Mesendoderm (in vitro differentiated cells): ENCODE measurements around the gene TMPRSS3. TPM values are rescaled to one million over a fixed set of nuclear protein-coding genes. Genes with fewer than 3 reads are reported as not detected.
A peak's percentile ranks its signal among the peaks of the same experiment; 100 is the strongest.

Source experiments
- DNase-seq: peaks from one replicate; pipeline ENCODE4 v3.0.0; 2013
- H2AK5ac ChIP-seq: 2 replicates; pipeline ENCODE4 v1.6.1; 2013; ENCODE audit warnings: low read length, inconsistent platforms
- H2BK120ac ChIP-seq: 2 replicates; pipeline ENCODE4 v1.6.1; 2013; ENCODE audit warnings: low read depth, mild to moderate bottlenecking, low read length, moderate library complexity, mixed read lengths
- H2BK15ac ChIP-seq: replicated peaks from 2 replicates; pipeline ENCODE4 v1.6.1; 2013; ENCODE audit warnings: low read depth, mild to moderate bottlenecking, moderate library complexity
- H2BK5ac ChIP-seq: 2 replicates; pipeline ENCODE4 v1.6.1; 2013; ENCODE audit warnings: low read length, inconsistent platforms
- H3K18ac ChIP-seq: 2 replicates; pipeline ENCODE4 v1.6.1; 2013; ENCODE audit warnings: mild to moderate bottlenecking, low read length, mixed read lengths
- H3K23ac ChIP-seq: one replicate; pipeline ENCODE4 v1.6.1; 2013; ENCODE audit warnings: low read length
- H3K27ac ChIP-seq: 2 replicates; pipeline ENCODE4 v1.5.1; 2013; ENCODE audit warnings: low read depth, mild to moderate bottlenecking, inconsistent platforms, low read length, moderate library complexity
- H3K27me3 ChIP-seq: 2 replicates; pipeline ENCODE4 v1.6.1; 2013; ENCODE audit warnings: low read length, control low read depth, mild to moderate bottlenecking, inconsistent platforms; ENCODE audit not compliant: insufficient read depth, poor library complexity
- H3K36me3 ChIP-seq: 2 replicates; pipeline ENCODE4 v1.6.1; 2013; ENCODE audit warnings: low read length, inconsistent platforms; ENCODE audit not compliant: control insufficient read depth, insufficient read depth
- H3K4ac ChIP-seq: one replicate; pipeline ENCODE4 v1.6.1; 2013; ENCODE audit warnings: low read depth, mild to moderate bottlenecking, low read length, moderate library complexity
- H3K4me1 ChIP-seq: 2 replicates; pipeline ENCODE4 v1.6.1; 2013; ENCODE audit warnings: low read depth, low read length, inconsistent platforms; ENCODE audit not compliant: control insufficient read depth
- H3K4me2 ChIP-seq: 2 replicates; pipeline ENCODE4 v1.6.1; 2013; ENCODE audit warnings: low read length
- H3K4me3 ChIP-seq: 2 replicates; pipeline ENCODE4 v1.5.1; 2013; ENCODE audit warnings: mild to moderate bottlenecking, low read length
- H3K56ac ChIP-seq: one replicate; pipeline ENCODE4 v1.6.1; 2013; ENCODE audit warnings: low read length
- H3K79me1 ChIP-seq: 2 replicates; pipeline ENCODE4 v1.6.1; 2013; ENCODE audit warnings: low read length, inconsistent platforms
- H3K79me2 ChIP-seq: 2 replicates; pipeline ENCODE4 v1.6.1; 2013; ENCODE audit warnings: mild to moderate bottlenecking, low read length; ENCODE audit not compliant: control insufficient read depth, insufficient read depth
- H3K9ac ChIP-seq: 2 replicates; pipeline ENCODE4 v1.6.1; 2013; ENCODE audit warnings: low read length, inconsistent platforms
- H4K5ac ChIP-seq: one replicate; pipeline ENCODE4 v1.6.1; 2013; ENCODE audit warnings: low read length
- H4K8ac ChIP-seq: one replicate; pipeline ENCODE4 v1.6.1; 2013; ENCODE audit warnings: low read depth, mild to moderate bottlenecking, control low read depth, low read length, moderate library complexity
- WGBS: extraction: QIAGEN DNeasy Blood & Tissue Kit; methylation state at CpG from one replicate; pipeline ENCODE4 v1.1.7; 2013; ENCODE audit warnings: low lambda C conversion rate, missing lambda C conversion rate; ENCODE audit not compliant: insufficient coverage; ENCODE audit errors: extremely low coverage; 5-methylcytosine and 5-hydroxymethylcytosine counted together
- polyA plus RNA-seq, 2 experiments: library from polyadenylated mRNA; stranded (reverse); fragments of 200-250 nt; gene quantifications; one replicate each; pipeline ENCODE4 v1.2.3, GENCODE V29; 2013

TMPRSS3 gene
- polyA plus RNA-seq (2013, experiment 1 of 2) = 0.01 TPM
- polyA plus RNA-seq (2013, experiment 2 of 2) = 0.03 TPM

- H3K4me3 ChIP-seq = no peak within 1 kb of the TSS
- H3K23ac ChIP-seq = no peak within 1 kb of the TSS
- no peaks in the 10 kb centered on the region for H3K36me3 ChIP-seq
- H3K4me2 ChIP-seq = no peak within 1 kb of the TSS
- no CpG with 5 or more reads among the region's 17 CpGs for WGBS
- H3K4ac ChIP-seq = no peak within 1 kb of the TSS
- H3K27ac ChIP-seq = no peak within 1 kb of the TSS
- no peak within 1 kb of the TSS for H3K18ac ChIP-seq
- no peak within 1 kb of the TSS for H2BK15ac ChIP-seq
- no peaks in the 10 kb centered on the region for H3K79me1 ChIP-seq
- H4K5ac ChIP-seq = no peak within 1 kb of the TSS
- H2BK120ac ChIP-seq = no peak within 1 kb of the TSS
- no peak within 1 kb of the TSS for H4K8ac ChIP-seq
- H3K27me3 ChIP-seq = no peaks in the 10 kb centered on the region
- DNase-seq = peak; percentile 22
- no peaks in the 10 kb centered on the region for H3K4me1 ChIP-seq
- no peaks in the 10 kb centered on the region for H3K79me2 ChIP-seq
- no peak within 1 kb of the TSS for H3K56ac ChIP-seq
- no peak within 1 kb of the TSS for H2BK5ac ChIP-seq
- no peak within 1 kb of the TSS for H3K9ac ChIP-seq
- no peak within 1 kb of the TSS for H2AK5ac ChIP-seq
Measured at GRCh38 chr21:42395905-42396651, at the start of gene TMPRSS3. TMPRSS3 (minus strand) TSS chr21:42396052; CDS start chr21:42395417, 635 bp downstream.

- Histone ChIP-seq H3K27ac (no peak overlapping the region), H3K4me2 (no peak overlapping the region), H3K23ac (no peak overlapping the region), H3K56ac (no peak overlapping the region), H3K18ac (no peak overlapping the region), H2BK5ac (no peak overlapping the region), H4K8ac (no peak overlapping the region), H3K27me3 (no peaks in the 10 kb centered on the region), H3K4ac (no peak overlapping the region), H4K5ac (no peak overlapping the region), H3K36me3 (no peaks in the 10 kb centered on the region), H3K4me3 (no peak overlapping the region), H3K79me2 (no peaks in the 10 kb centered on the region), H2BK120ac (no peak overlapping the region), H3K9ac (no peak overlapping the region), H2BK15ac (no peak overlapping the region), H3K79me1 (no peaks in the 10 kb centered on the region), H3K4me1 (no peaks in the 10 kb centered on the region), H2AK5ac (no peak overlapping the region)
- DNase-seq = no peak
- no CpG with 5 or more reads among the region's 7 CpGs for WGBS
Measured at GRCh38 chr21:42445311-42445710, 49.5 kb upstream of the TMPRSS3 start.

- no peak overlapping the region for H3K4me2 ChIP-seq
- H2BK120ac ChIP-seq = no peak overlapping the region
- no peak overlapping the region for H4K8ac ChIP-seq
- DNase-seq = no peak
- no peaks in the 10 kb centered on the region for H3K4me1 ChIP-seq
- no peak overlapping the region for H3K23ac ChIP-seq
- H3K27me3 ChIP-seq = no peaks in the 10 kb centered on the region
- H3K18ac ChIP-seq = no peak overlapping the region
- H3K27ac ChIP-seq = no peak overlapping the region
- no peaks in the 10 kb centered on the region for H3K79me2 ChIP-seq
- no peak overlapping the region for H2BK15ac ChIP-seq
- no peaks in the 10 kb centered on the region for H3K36me3 ChIP-seq
- no peak overlapping the region for H4K5ac ChIP-seq
- H3K4me3 ChIP-seq = no peak overlapping the region
- H2BK5ac ChIP-seq = no peak overlapping the region
- H3K56ac ChIP-seq = no peak overlapping the region
- no peak overlapping the region for H3K4ac ChIP-seq
- no CpG with 5 or more reads among the region's 10 CpGs for WGBS
- no peak overlapping the region for H2AK5ac ChIP-seq
- no peak overlapping the region for H3K9ac ChIP-seq
- no peaks in the 10 kb centered on the region for H3K79me1 ChIP-seq
Measured at GRCh38 chr21:42444745-42445059, 48.9 kb upstream of the TMPRSS3 start.

GRCh38 chr21:42443876-42444744 is 48.3 kb upstream of the TMPRSS3 start:
- Histone ChIP-seq H3K36me3 (no peaks in the 10 kb centered on the region), H4K8ac (no peak overlapping the region), H2BK15ac (no peak overlapping the region), H4K5ac (no peak overlapping the region), H3K4me2 (no peak overlapping the region), H2AK5ac (no peak overlapping the region), H3K79me1 (no peaks in the 10 kb centered on the region), H3K9ac (no peak overlapping the region), H2BK5ac (no peak overlapping the region), H3K23ac (no peak overlapping the region), H3K79me2 (no peaks in the 10 kb centered on the region), H3K56ac (no peak overlapping the region), H3K18ac (no peak overlapping the region), H3K4ac (no peak overlapping the region), H3K27ac (no peak overlapping the region), H2BK120ac (no peak overlapping the region), H3K4me3 (no peak overlapping the region), H3K4me1 (no peaks in the 10 kb centered on the region), H3K27me3 (no peaks in the 10 kb centered on the region)
- DNase-seq = no peak
- no CpG with 5 or more reads among the region's 34 CpGs for WGBS

GRCh38 chr21:42443181-42443785 is 47.4 kb upstream of the TMPRSS3 start:
- H4K8ac ChIP-seq = no peak overlapping the region
- H3K79me2 ChIP-seq = no peaks in the 10 kb centered on the region
- no peak overlapping the region for H2BK15ac ChIP-seq
- H2BK120ac ChIP-seq = no peak overlapping the region
- H3K27me3 ChIP-seq = no peaks in the 10 kb centered on the region
- no peak overlapping the region for H3K56ac ChIP-seq
- no peak overlapping the region for H3K18ac ChIP-seq
- no peak overlapping the region for H3K4me3 ChIP-seq
- no peak overlapping the region for H3K23ac ChIP-seq
- no peak overlapping the region for H3K9ac ChIP-seq
- no peak for DNase-seq
- no peaks in the 10 kb centered on the region for H3K79me1 ChIP-seq
- no peak overlapping the region for H3K4me2 ChIP-seq
- H2BK5ac ChIP-seq = no peak overlapping the region
- no peak overlapping the region for H3K27ac ChIP-seq
- no peak overlapping the region for H2AK5ac ChIP-seq
- no peak overlapping the region for H4K5ac ChIP-seq
- no CpG with 5 or more reads among the region's 15 CpGs for WGBS
- H3K4ac ChIP-seq = no peak overlapping the region
- no peaks in the 10 kb centered on the region for H3K4me1 ChIP-seq
- H3K36me3 ChIP-seq = no peaks in the 10 kb centered on the region
